NCI-H82 treated with DMSO at 0.1 percent for 48 hours (cell line): Measurements from ENCODE around the gene LMAN2L.

Experiments
- DNase-seq: peaks from one replicate; lab custom pipeline; 2025; ENCODE audit not compliant: unreplicated experiment; lab: John Stamatoyannopoulos, UW

LMAN2L gene

GRCh38 chr2:96739633-96740428, at the start of gene LMAN2L:
LMAN2L (minus strand) TSS chr2:96740064; CDS start chr2:96740040, 24 bp downstream.
- peak; percentile 94 for DNase-seq

- DNase-seq, result no peak
Measured at GRCh38 chr2:96789245-96789617, 49.4 kb upstream of the LMAN2L start.

GRCh38 chr2:96788442-96789244, 48.8 kb upstream of the LMAN2L start:
- peak; percentile 73 for DNase-seq

- DNase-seq, result no peak
Measured at GRCh38 chr2:96787411-96787810, 47.5 kb upstream of the LMAN2L start.

GRCh38 chr2:96783388-96783787, 43.5 kb upstream of the LMAN2L start:
- DNase-seq, result no peak

- no peak for DNase-seq
Measured at GRCh38 chr2:96775160-96775559, 35.3 kb upstream of the LMAN2L start.

GRCh38 chr2:96773922-96774321, 34.1 kb upstream of the LMAN2L start:
- DNase-seq, result no peak

- DNase-seq, result no peak
Measured at GRCh38 chr2:96772903-96773671, 33.2 kb upstream of the LMAN2L start.

GRCh38 chr2:96771796-96772618, 32.1 kb upstream of the LMAN2L start:
- no peak for DNase-seq

GRCh38 chr2:96770442-96771202, 30.8 kb upstream of the LMAN2L start:
- DNase-seq, result no peak

GRCh38 chr2:96769814-96770213, 29.9 kb upstream of the LMAN2L start:
- DNase-seq, result no peak

- DNase-seq, result no peak
Measured at GRCh38 chr2:96768083-96768561, 28.3 kb upstream of the LMAN2L start.

GRCh38 chr2:96767135-96767871, 27.4 kb upstream of the LMAN2L start:
- no peak for DNase-seq

GRCh38 chr2:96764253-96764637, 24.4 kb upstream of the LMAN2L start:
- DNase-seq, result no peak

- DNase-seq, result peak; percentile 54
Measured at GRCh38 chr2:96763511-96764252, 23.8 kb upstream of the LMAN2L start.

GRCh38 chr2:96762529-96763311, 22.9 kb upstream of the LMAN2L start:
- DNase-seq, result peak; percentile 56

- no peak for DNase-seq
Measured at GRCh38 chr2:96760986-96761832, 21.3 kb upstream of the LMAN2L start.
